ENCODE data around the gene DNAJA2.
"Not testable (repeated sequence)": the region's sequence is repeated elsewhere in the genome, so short reads cannot be mapped to it uniquely, and the experiment has no call there.

Gene DNAJA2

DNA sequence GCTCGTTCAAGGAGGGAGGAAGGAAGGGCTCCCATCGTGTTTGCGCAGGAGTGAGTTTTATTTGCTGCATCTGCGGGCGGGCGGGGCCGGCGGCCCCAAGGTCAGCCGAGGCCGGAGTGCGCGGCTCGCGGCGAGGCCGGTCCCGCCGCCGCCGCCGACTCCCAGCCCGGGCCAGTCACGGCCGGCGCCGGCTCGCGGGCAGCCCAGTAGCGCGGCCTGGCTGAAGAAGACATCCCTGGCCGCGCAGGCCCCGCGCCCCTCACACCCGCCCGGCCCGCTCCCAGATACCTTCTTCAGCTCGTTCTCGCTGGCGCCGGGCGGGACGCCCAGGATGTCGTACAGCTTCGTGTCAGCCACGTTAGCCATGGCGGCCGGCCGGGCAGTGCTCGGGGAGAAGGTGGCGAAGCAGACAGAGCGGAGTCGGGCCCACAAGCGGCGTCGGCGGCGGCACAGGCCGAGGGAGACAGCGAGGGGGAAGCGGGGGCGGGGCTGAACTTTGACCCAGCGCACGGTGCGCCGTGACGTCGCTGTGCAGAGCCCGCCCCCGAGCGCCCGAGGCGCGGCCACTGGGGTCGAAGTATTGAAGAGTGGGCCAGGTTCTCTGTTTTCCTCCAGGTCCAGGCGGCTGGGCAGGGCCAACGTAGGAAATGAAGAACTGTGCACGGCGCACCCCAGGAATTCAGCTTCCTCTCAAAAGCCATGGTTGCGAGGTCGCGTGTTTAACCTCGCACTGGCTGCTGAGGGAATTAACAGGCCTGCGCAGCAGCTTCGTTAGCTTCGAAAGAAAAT lies at the start of gene DNAJA2:
DNAJA2 (minus strand) TSS at position 468 of the 789 bp plus-strand sequence; CDS start at position 366, 102 bp downstream.
- DNase-seq: peak; percentile 82

DNA sequence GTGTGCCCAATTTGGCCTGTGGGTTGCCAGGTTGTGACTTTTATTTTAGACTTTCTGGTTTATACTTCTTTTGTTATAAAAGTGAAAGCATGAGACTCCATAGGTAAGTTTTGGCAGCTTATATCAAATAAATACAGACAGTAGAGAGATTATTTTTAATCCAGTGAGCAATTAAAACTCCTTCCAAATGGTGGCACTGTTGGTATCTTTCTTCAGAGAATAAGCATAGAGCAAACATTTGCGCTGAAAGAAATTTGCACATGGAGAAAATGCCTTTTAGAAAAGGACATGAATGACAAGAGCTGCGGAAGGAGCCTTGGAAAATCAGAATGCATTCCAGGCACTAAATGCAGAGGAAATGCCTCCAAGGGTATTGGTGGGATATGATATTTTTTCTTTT lies 46.1 kb upstream of the DNAJA2 start:
- no peak for DNase-seq

DNA sequence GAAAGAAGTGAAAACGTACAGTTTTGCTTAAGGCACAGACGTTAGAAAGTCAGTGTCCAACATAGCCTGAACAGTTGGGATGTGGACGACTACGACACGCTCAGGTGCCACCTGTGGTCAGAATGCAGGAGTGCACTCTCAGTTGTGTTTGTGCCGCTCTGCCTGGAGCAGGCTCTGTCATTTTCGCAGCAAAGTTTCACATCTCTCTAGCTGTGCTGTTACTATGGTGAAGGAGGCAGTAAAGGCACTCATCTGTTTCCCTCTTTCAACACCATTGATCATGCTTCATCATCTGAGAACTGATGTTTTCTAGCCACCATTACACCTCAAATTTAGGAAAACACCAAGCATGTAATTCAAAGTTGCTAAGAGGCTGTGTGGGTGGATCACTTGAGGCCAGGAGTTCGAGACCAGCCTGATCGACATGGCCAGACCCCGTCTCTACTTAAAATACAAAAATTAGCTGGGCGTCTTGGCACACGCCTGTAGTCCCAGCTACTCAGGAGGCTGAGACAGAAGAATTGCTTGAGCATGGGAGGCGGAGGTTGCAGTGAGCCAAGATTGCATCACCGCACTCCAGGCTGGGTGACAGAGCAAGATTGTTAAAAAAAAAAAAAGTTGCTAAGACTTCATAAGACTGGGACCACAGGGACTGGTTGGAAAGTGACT lies 44.9 kb upstream of the DNAJA2 start:
- no peak for DNase-seq

DNA sequence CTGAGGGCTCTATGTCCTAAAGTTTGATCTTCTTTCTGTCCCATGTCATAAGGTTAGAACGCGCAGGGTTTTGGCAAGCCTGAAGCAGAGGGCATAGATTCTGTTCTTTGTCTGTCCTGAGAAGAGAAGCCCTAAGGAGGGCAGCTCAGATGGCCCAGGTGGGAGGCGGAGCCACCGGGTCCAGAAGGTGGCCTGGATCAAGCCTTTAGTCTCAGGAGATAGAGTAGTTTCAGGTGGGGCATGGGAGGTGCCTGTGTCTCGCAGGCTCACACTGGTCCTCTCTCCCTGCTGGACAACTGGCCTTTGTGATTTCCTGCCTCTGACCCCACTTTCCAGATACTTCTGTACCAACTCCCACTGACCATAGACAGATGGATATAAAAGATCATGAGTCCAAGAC lies 44.2 kb upstream of the DNAJA2 start:
- DNase-seq: no peak

DNA sequence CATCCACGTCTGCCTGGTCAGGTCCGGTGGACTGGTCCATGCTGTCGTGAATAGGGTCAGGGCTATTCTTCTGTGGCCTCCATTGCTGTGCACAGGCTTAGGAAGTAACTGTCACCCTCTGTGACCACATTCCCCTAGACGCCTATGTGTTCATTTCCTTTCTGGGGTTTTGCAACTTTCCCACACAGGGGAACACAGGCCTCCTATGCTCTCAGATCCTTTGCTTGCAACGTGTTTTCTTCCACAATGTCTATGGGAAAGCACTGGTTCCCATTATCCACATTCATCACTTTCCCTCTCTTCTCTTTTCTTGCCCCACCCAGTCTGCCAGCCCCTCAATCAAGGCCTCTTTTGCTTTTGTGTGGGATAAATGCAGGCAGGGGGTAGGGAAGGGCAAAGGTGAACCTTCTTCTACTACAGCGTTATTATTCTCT lies 43.2 kb upstream of the DNAJA2 start:
- no peak for DNase-seq

DNA sequence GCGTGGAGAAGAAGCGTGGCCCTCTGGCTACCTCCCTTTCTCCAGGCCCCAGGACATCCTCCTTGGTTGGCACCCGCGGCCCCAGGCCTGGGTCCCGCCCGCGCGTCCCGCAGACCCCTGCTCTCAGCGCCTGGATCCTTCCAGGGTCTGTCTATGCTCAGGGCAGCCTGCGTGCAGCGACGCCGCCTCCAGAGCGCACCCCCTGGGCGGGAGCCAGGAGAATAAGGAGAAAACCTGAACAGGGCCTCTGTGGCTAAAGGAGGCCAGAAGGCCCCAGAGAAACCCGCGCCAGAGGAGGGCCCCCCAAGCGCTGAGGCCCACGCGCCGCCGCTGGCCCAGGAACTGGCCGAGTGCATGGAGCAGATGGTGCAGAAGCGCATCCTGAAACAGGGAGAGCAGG lies 40.4 kb upstream of the DNAJA2 start:
- DNase-seq: no peak

DNA sequence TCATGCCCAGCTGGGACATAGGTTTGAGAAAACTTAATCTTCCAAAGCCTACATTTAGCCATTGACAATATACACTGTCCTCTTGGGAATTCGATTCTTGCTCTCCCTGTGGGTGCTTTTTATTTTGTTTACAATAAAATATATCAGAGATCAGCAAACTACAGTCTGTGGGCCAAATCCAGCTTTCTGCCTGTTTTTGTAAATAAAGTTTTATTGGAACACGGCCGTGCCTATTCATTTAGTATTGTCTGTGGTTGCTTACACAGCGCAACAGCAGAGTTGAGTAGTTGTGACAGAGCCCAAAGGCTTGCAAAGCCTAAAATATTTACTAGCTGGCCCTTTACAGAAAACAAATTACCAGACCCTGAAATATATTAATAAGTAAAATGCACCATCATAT lies 39.7 kb upstream of the DNAJA2 start:
- DNase-seq: no peak

DNA sequence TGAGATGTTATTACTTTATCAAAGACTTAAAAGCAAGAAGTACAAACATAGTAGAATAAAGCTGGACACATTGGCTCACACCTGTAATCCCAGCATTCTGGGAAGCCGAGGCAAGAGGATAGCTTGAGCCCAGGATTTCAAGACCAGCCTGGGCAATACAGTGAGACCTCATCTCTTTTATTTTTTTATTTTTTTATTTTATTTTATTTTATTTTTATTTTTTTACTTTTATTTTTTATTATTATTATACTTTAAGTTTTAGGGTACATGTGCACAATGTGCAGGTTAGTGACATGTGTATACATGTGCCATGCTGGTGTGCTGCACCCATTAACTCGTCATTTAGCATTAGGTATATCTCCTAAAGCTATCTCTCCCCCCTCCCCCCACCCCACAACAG lies 37.3 kb upstream of the DNAJA2 start:
- DNase-seq: not testable (repeated sequence)

DNA sequence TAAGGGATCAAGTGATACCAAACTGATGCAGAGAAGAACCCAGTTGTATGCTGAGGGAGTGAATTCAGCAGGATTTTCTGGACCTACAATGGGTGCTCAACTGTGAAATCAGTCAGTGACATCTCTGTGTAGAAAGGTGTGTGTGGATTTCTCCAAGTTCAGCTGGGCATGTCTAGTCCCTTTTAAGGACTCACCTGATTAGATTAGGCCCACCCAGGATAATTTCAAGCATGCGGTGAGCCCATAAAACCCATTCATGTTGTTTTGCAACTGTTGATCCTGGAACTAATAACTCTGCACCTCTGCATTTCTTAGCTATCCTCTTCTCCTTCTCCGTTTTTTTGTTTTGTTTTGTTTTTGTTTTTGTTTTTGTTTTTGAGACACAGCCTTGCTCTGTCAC lies 35.1 kb upstream of the DNAJA2 start:
- DNase-seq: no peak

DNA sequence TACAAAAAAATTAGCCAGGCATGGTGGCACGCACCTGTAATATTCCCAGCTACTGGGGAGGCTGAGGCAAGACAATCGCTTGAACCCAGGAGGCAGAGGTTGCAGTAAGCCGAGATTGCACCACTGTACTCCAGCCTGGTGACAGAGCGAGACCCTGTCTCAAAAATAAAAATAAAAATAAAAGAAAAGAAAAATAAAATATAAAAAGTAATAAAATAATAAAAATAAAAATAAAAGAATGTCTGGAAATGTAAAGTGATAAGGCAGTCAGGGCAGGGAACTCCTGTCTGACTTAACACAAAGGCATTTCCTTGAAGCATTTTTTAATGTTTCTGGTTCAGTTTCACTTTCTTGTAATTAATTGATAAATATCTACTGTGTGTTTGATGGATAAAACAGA lies 34.7 kb upstream of the DNAJA2 start:
- DNase-seq: no peak

DNA sequence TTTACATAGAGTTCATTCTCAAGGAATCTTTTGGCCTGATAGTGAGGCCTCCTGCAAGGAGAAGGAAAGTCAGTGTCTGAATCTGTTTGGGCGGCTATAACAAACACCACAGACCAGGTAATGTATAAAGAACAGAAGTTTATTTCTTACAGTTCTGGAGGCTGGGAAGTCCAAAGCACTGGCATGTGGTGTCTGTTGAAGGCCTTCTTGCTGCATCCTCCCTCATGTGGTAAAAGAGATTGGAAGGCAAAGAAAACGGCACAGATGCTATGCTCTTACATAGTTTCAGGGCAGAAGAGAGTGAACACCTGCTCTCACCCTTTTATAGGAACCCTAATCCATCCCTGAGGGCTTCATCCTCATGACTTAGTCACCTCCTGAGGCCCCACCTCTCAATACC lies 31.2 kb upstream of the DNAJA2 start:
- no peak for DNase-seq

DNA sequence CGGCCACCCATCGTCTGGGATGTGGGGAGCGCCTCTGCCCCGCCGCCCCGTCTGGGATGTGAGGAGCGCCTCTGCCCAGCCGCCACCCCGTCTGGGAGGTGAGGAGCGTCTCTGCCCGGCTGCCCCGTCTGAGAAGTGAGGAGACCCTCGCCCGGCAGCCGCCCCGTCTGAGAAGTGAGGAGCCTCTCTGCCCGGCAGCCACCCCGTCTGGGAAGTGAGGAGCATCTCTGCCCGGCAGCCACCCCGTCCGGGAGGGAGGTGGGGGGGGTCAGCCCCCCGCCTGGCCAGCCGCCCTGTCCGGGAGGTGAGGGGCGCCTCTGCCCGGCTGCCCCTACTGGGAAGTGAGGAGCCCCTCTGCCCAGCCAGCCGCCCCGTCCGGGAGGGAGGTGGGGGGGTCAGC lies 26.6 kb upstream of the DNAJA2 start:
- not testable (repeated sequence) for DNase-seq

DNA sequence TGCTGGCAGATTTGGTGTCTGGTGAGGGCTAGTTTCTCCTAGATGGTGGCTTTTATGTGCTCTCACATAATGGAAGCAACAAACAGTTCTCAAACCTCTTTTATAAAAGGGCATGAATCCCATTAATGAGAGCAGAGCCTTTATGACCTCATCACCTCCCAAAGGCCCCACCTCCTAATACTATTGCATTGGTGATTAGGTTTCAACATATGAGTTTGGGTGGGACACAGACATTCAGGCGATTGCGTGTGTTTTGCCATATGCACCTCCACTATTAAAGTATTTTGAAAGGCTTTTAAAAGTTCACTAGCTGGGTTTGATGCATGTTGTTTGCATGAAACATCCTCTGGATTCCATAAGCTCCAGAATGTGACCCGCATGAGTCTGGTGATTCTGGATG lies 24.4 kb upstream of the DNAJA2 start:
- DNase-seq: no peak

DNA sequence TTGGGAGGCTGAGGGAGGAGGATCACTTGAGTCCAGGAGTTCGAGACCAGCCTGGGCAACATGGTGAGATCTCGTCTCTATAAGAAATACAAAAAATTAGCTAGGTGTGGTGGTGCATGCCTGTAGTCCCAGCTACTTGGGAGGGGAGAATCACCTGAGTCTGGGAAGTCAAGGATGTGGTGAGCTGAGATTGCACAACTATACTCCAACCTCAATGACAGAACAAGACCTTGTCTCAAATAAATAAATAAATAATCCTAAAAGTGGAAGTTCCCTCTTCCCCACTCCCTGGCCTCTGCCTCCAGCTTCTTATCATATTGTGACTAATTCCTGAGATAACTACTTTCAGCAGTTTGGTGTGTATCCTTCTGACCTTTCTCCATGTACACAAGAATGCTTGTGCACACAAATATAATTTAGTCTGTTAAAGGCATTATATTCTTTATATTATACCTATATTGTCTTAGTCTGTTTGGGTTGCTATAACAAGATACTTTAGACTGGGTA lies 23.5 kb upstream of the DNAJA2 start:
- no peak for DNase-seq

DNA sequence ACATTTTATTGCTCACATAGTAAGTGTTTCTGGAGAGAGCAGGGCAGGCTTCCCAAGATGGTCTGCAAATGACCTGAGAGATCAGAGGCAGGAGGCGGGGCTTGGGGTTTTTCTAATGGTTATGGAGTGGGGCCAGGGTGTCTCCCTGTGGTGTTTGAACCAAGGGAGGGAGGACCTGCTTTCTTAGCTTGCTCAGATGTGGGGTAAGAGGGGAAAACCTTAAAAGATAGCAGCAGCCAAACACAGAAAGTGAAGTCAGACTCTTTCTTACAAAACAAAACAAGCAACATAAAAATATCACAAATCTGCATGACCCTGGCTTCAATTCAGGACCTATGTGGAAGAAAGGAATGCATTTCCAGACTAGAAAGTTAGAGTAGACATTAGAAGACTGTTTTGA lies 22.9 kb upstream of the DNAJA2 start:
- DNase-seq: no peak

DNA sequence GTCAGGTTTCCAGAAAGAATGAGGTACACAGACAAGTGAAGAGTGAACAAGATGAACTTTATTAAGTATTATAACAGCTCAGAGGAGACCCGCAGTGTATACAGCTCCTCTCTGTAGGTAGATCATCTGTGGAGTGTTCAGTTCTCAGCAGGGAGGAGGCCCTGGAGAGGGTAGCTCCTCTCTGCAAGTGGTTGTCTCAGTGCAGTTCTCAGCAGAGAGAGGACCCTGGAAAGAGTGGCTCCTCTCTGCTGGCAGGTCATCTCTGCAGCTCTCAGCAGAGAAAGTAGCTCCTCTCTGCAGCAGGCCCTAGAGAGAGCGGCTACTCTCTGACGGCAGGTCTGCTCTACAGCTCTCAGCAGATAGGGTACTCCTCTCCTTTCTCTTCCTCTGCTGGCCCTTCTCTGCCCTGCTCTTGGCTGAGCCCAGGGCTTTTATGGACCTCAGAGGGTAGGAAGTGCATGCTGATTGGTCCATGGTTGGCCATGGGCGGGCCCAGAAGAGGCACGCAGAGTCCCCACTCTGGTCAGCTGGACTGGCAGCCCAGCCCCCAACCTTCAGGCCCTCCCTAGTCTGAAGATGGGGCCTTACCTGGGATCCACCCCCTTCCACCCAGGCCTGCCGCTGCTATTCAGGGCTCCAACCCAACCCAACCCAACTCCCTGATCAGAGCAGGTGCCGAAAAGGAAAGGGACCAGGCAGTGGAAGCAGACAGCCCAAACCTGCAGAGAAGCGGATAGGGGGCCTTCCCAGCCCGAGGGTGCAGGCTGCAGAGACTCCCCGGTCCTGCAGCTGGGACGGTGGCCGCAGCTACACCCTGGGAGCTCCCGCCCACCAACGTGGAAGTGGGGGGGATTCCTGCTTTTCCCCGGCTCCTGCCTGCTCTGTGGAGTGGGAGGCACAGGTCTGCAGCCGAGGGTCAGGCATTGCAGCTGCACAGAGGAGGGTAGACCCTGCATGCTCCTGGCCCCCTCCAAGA lies 18.5 kb upstream of the DNAJA2 start:
- no peak for DNase-seq

DNA sequence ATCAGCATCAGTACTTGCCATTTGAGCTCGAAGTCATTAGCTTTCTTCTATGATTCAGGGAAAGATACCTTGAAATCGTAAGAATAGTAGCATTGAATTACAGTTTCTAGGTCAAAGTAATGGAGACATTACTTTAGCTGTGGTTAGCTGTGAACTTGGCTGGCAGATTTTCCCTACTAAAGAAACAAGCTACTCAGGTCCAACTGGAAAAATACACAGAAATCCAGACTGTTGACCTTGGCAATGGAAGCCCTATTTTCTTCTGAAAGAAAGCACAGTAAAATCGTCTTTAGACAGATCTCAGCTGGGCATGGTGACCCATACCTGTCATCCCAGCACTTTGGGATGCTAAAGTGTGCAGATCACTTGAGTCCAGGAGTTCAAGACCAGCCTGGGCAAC lies 13.4 kb upstream of the DNAJA2 start:
- DNase-seq: no peak

DNA sequence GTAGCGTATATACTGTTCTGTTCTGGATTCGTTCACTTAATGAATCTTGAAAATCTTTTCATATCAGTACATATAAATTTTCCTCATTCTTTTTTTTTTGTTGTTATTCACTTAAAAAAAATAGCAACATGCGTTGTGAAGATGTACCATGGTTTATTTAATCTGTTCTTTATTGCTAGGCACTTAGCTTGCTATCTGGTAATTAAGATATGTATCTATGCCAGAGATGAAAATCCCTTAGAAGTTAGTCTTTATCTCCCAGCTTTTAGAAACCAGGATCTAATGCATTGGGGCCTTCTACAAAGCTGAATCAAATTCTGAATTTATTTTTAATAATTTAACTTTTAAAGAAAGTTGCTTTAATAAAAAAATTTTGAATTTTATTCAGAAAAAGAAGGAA lies 13.0 kb upstream of the DNAJA2 start:
- no peak for DNase-seq

DNA sequence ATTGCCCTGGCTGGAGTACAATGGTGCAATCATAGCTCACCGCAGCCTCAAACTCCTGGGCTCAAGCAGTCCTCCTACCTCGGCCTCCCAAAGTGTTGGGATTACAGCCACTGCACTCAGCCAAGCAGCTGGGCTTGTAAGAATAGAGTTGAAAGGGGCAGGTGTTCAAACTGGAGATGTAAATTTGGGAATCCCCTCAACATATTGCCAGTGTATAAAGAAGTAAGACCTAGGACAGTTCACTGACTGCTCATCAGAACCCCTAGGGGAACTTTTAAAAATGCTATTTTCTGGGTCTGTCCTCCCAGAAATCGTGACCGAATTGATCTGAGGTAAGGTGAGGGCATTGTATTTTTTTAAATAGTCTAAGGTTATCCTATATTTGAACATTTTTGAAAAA lies 8.9 kb upstream of the DNAJA2 start:
- no peak for DNase-seq

DNA sequence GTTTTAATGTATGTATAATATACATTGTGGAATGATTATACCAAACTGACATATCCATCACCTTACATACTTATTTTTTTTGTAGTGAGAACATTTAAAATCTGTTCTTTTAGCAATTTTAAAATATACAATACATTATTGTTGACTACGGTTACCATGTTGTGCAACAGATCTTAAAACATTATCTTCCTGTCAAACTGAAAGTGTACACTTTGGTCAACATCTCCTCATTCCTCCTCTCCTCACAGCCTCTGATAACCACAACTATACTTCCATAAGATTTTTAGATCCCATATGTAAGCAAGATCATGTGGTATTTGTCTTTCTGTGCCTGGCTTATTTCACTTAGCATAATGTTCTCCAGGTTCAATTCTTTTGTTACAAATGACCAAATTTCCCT lies 7.5 kb upstream of the DNAJA2 start:
- DNase-seq: no peak

DNA sequence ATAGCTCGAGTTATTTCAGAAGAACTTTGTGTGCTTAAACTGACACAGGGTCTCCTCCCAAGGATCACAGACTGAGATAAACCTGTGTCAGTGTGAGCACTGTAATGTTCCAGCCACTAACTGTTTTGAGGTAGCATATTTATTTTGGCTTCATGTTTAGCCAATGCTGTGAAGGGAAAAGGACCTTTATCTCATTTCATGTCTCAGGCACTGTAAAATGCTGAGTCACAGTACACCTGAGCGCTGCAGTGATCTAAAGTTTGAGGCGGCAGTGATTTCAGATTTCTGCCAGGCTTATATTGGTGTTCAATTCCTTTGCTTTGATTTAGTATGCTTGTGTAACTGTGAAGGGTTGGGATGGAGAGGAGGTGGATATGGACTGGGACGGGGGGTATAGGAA lies 3.1 kb upstream of the DNAJA2 start:
- no peak for DNase-seq

DNA sequence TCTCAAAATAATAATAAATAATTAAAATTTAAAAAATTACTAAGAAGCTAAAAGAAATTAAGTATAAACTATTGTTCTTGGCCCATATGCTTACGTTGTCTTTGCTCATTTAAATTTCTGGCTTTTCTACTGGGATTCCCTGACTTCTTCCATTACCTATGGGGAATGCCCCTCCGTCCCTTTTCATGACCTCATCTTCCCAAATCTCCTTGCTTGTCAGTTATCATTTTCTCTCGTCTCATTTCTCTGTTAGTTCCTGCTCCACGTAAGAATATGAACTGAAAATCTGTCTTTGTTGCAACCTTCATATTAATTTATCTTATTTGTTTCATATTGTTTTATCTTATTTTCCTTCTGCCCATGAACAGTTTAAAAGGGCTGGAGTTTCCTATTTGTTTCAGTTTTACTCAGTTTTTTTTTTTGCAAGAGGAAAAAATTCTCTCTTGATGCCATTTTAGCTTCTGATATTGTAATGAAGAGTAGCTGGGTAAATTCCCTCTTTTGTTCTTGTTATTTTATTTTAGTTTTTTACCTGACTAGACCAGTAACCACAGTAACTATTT lies 2.5 kb upstream of the DNAJA2 start:
- no peak for DNase-seq

DNA sequence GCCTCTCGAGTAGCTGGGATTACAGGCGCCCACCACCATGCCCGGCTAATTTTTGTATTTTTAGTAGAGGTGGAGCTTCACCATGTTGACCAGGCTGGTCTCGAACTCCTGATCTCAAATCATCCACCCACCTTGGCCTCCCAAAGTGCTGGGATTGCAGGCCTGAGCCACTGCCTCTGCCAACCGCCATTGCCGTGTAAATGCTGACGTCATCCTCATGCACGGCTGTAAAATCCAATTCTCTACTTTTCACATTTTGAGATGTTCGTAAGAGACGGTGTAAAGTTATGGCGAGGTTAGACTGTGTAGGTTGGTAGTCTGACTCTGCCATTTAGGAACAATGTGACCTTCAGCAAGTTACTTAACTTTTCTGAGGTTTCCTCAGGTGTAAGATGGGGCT lies 1.7 kb upstream of the DNAJA2 start:
- DNase-seq: no peak
